Measurements from ENCODE around the gene SORL1-AS1.
A peak's percentile ranks its signal among the peaks of the same experiment; 100 is the strongest.

The SORL1-AS1 gene

DNA sequence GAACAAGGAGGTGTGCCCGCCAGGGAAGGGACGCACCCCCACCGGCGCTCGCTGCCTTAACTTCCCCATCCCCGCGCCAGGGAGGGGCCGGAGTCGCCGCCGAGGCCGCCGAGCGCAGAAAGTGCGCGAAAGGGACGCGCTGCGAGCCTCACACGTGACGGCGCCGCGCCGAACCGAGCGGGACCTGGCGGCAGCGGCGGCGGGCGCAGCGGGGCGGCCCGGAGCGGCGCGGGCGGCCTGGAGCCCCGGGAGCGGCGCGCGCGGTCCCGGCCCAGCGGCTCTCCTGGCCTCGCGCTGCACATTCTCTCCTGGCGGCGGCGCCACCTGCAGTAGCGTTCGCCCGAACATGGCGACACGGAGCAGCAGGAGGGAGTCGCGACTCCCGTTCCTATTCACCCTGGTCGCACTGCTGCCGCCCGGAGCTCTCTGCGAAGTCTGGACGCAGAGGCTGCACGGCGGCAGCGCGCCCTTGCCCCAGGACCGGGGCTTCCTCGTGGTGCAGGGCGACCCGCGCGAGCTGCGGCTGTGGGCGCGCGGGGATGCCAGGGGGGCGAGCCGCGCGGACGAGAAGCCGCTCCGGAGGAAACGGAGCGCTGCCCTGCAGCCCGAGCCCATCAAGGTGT lies 670 bp downstream of the SORL1-AS1 start, which contains the start of gene SORL1:
SORL1 (plus strand) TSS at position 329 of the 623 bp plus-strand sequence; CDS start at position 347, 18 bp downstream.
- DNase-seq (ENCODE audit: low read depth) = peak; percentile 11

GRCh38 chr11:121451178-121451985 lies 1.4 kb downstream of the SORL1-AS1 start:
- no peak for DNase-seq (ENCODE audit: low read depth)

GRCh38 chr11:121450401-121450800 lies 2.4 kb downstream of the SORL1-AS1 start:
- DNase-seq (ENCODE audit: low read depth) = no peak

DNA sequence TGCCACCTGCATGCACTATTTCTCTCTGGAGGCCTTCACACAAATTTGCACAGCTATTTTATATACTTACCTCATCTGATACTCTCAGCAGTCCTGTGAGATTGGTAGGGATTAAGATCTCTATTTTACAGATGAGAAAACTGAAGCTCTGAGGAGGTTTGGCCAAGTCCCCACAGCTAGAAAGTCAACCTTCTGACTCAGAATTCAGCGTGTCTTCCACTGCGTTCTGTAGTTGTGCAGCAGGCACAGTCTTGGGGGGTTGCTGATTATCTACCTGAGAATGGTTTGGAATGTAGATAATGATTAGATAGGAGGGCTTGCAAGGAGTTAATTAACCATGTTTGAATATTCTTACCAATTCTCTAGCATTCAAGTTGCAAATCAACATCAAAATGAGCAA lies 3.1 kb downstream of the SORL1-AS1 start:
- no peak for DNase-seq (ENCODE audit: low read depth)

GRCh38 chr11:121449123-121449522 lies 3.6 kb downstream of the SORL1-AS1 start:
- DNase-seq (ENCODE audit: low read depth) = no peak

DNA sequence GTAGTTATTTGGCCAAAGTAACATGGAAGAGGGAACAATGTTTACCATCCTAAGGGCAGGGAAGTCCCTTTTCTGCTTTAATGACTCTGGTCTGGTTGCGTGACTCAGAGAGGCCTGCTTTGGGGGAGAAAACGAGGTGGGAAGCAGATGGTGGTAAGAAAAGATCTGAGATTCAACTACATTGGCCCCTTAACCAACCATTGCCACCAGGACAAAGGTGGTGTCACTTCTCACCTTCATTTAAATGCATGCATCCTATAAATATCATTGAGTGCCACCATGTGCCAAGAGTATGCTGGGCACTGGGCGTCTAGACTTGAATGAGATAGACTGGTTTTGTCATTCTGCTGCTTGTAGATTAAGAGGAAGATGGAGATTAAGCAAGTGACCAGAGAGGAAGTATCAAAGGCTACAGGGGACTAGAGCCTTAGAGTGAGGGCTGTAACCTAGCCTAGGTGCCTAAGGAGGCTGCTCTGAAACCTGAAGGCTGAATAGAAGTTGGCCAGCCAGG lies 4.3 kb downstream of the SORL1-AS1 start:
- no peak for DNase-seq (ENCODE audit: low read depth)

GRCh38 chr11:121448011-121448410 lies 4.8 kb downstream of the SORL1-AS1 start:
- DNase-seq (ENCODE audit: low read depth) = no peak

- DNase-seq (ENCODE audit: low read depth) = peak; percentile 11
Observed at GRCh38 chr11:121446752-121447156, 6.0 kb downstream of the SORL1-AS1 start.

DNA sequence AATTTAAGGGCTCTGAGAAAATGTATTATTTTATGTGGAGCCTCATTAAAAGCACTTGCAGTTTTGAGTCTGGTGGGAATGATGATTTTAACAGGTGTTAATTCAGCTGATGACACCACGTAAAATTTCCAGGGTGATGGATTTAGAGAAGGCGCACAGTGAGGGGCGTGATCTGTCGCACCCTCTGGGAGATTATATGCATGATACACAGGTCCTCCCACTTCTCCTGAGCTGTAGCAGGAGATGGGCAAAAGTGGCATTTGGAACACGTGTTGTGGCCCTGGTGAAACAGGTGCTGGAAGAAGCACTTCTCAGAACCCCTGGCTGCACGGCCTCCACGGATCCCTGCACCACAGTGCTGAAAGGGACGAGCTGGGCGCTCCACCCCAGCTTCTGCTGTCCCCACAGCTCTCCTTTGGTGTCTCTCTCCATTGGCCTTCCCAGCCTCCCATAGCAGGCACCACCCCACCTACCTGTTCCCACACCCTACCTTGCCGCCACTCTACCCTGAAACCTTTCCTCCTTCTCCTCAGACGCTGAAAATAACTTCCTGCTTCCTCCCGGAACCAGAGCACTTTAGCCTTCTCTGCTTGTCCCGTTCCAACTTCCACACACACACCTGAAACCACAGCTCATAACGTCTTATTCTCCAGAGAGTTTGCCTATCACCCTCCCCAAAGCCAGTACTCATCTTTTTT lies 7.5 kb downstream of the SORL1-AS1 start:
- DNase-seq (ENCODE audit: low read depth) = no peak

DNA sequence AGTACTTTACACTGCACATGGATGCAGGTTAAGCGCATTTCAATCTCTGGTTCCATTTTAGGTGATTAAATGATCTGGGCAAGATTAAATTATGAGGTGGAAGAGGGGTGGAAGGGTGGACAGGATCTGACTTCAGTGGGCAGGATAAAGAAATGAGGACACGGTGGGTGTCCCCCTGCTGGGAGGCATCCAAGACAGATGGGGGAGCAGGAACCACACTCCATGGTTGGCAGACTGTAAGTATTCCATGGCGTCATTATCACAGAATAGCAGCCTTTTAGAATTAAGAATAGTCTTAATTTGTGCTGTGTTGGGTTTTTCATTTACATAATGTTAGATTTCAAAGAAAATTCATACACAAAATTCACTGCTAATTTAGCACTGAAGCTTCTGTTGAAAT lies 8.2 kb downstream of the SORL1-AS1 start:
- no peak for DNase-seq (ENCODE audit: low read depth)

DNA sequence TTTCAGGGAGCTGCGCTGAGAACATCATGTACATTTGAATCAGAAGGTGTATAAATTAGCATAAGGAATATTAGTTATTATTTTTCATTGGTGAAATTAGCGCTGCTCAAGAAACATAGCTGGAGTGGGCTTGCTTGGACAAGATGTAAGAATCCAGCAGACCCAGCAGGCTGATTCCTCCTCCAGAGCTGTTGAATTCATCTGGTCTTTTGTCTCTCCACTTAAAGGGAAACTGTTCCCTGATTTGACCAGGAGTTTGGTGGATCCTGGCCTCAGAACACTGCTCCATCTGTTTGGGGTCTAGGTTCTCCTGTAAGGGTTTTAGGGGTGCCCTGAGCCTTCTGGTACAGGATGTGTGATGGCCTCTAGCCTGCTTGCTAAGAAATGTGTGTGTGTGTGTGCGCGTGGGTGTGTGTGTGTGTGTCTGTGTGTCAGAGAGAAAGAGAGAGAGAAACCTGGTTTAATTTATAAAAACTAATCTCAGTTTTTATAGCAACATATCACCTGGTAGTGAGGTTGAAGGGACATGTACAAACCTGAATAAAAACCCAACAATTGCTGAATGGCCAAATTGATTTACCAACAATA lies 9.0 kb downstream of the SORL1-AS1 start:
- no peak for DNase-seq (ENCODE audit: low read depth)

DNA sequence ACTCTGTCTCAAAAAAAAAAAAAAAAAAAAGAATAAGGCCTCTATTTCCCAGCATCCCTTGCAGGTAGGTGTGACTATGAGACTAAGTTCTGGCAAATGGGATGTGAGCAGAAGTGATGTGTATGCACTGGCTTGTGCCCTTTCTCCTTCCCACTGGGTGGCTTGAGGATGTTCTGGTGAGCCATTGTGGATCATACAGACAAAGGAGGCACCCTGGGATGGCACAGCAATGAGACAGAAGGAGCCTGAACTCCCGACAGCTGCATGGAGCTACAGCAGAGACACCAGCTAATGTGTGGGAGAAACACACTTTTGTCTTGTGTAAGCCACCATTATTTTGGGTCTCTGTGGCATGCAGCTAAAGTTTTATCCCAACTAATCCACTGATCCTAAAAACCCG lies 11.2 kb downstream of the SORL1-AS1 start:
- no peak for DNase-seq (ENCODE audit: low read depth)

DNA sequence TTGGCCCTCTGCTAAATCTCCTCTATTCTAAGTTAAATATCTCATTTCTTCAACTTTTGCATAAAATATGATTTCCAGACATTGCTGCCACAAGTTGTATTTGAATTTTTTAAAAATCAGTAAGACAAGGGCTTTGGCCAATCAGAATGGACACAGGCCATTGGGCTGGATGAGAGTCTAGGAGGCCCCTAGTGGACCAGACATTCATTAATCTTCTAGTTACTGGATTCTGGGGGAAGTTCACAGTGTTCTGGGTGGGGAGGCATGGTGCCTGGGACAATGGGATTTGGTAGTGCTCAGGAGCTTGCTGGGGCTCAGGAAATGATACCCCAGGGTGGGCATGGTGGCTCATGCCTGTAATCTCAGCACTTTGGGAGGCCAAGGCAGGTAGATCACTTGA lies 13.0 kb downstream of the SORL1-AS1 start:
- no peak for DNase-seq (ENCODE audit: low read depth)

- no peak for DNase-seq (ENCODE audit: low read depth)
Observed at GRCh38 chr11:121439337-121439736, 13.4 kb downstream of the SORL1-AS1 start.

DNA sequence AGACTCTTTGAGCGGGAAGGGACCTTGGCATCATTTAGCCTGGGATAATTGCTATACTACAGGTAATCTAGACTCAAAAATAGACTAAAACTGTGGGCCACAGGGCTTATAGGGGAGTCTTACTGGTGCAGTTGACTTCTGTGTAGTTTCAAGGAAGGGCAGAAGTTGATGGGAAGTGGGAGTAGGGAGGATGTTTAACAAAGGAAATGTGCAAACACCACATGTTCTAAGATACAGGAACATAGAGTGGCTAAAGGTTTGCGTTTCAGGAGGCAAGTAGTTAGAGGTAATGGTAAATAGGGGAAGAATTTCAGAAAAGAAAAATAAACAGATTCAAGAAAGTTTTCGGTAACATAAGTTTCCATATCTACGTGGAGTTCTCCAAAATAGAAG lies 15.1 kb downstream of the SORL1-AS1 start:
- no peak for DNase-seq (ENCODE audit: low read depth)

GRCh38 chr11:121437018-121437685 lies 15.6 kb downstream of the SORL1-AS1 start:
- DNase-seq (ENCODE audit: low read depth) = peak; percentile 52

GRCh38 chr11:121435551-121436511 lies 16.9 kb downstream of the SORL1-AS1 start:
- DNase-seq (ENCODE audit: low read depth) = no peak

DNA sequence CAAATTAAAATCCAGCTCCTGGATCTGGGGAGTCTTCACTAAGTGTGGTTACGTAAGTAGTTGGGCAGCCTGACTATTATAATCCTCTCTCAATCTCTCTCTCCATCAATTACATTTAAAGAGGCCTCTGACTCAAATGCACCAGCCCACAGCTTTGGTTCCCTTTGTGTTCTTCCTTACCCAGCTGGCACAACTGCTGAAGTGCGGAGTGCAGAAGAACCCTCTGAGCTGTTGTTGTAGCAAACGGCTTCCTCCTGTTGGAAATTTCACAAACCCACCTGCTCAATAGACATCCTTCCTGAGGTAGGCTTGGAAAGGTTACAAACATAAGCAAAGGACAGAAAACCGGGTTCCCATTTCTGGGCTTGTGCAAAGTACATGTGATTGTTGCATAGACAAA lies 17.6 kb downstream of the SORL1-AS1 start:
- DNase-seq (ENCODE audit: low read depth) = no peak

DNA sequence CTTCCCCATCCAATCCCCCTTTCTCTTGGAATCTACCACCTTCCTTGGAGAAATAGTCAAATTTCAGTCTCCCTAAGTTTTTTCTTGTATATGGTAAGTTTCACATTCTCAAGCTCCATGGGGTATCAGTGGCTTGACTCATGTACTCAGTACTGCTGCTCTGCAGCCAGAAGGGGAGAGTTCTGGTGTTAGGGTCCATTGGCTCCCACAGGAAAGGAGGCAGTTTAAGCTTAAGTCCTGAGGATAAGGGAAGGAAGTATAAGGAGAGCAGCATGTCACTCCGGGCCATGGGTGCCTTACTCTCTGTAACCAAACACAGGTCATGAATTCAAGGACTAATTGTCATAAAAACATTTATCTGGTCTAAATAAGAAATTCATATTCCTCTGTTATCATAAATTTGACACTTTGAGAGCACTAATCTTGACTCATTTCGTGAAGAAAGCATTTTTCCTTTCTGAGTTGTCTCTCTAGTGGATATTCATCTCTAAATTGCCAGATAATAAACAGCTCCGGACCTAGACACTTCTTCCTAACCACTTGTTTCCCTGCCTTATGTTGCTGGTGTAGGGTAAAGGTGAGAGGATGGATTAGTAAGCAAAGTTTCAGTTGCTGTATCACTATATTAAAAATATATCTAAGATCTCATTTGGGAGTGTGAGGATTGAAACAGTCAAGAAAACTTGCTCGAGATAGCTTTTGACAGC lies 20.8 kb downstream of the SORL1-AS1 start:
- DNase-seq (ENCODE audit: low read depth) = no peak

GRCh38 chr11:121429556-121429955 lies 23.2 kb downstream of the SORL1-AS1 start:
- no peak for DNase-seq (ENCODE audit: low read depth)

Measured in amniotic epithelial cell (primary cell).